ENCODE results near the gene CDSN. TPM values are rescaled to one million over a fixed set of nuclear protein-coding genes. Genes with fewer than 3 reads are reported as not detected.

CDSN gene
- total RNA-seq, 5 donors from 2014 or later (not counting 1 experiment from before 2014, with no cell fraction given) = not detected

DNA sequence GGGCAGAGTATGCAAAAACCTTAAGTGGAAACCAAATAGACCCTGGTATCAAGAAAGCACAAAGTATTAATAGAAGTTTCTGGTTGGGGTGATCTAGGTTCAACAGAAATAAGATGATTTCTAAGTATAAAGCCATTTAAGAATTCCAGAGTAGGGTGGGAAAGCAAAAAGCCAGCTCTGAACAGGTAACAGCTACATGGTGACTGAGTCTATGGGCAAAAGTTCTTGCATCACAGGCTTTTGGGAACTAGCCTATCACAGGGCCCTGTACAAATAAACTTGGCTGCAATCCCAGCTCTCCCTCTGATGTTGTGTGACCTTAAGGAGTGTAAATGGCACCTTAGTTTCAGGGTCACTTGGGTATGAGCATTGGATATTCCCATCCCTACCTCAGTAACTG is 43.7 kb upstream of the CDSN start:
- Histone ChIP-seq H3K9me3 (no peaks in the 10 kb centered on the region), H3K27ac (ENCODE audit: low read length) (no peak overlapping the region), H3K4me1 (ENCODE audit: control insufficient read depth in 1 of 2, extremely low read depth in 1 of 2, insufficient read depth in 2 of 2, low read length in 2 of 2) (peaks cover 3 to 10% of the 10 kb centered on the region in 2 experiments), H3K36me3 (ENCODE audit: control insufficient read depth in 2 of 2, extremely low read depth in 1 of 2, insufficient read depth in 1 of 2, low read length in 1 of 2) (peaks cover 0 to 5% of the 10 kb centered on the region in 2 donors), H3K4me3 (ENCODE audit: control insufficient read depth in 1 of 2, extremely low read depth in 1 of 2, low read length in 1 of 2) (no peak overlapping the region), H3K27me3 (replicated peaks in 1 of 2; ENCODE audit: control insufficient read depth in 2 of 2, extremely low read depth in 1 of 2, insufficient read depth in 2 of 2, low read length in 1 of 2) (no peaks in the 10 kb centered on the region)
- H3K4me1 Mint-ChIP-seq = peaks cover 3 to 18% (median 12%) of the 10 kb centered on the region in 3 donors
- no peaks in the 10 kb centered on the region for H3K36me3 Mint-ChIP-seq
- ATAC-seq (replicated peaks in 1 of 4) = no peak
- no peak overlapping the region for H3K27ac Mint-ChIP-seq
- no peaks in the 10 kb centered on the region for H3K9me3 Mint-ChIP-seq
- DNase-seq = no peak
- no peak overlapping the region for H3K4me3 Mint-ChIP-seq
- CTCF ChIA-PET = no interaction called here
- POLR2A ChIA-PET = no interaction called here
- no peaks in the 10 kb centered on the region for H3K27me3 Mint-ChIP-seq

DNA sequence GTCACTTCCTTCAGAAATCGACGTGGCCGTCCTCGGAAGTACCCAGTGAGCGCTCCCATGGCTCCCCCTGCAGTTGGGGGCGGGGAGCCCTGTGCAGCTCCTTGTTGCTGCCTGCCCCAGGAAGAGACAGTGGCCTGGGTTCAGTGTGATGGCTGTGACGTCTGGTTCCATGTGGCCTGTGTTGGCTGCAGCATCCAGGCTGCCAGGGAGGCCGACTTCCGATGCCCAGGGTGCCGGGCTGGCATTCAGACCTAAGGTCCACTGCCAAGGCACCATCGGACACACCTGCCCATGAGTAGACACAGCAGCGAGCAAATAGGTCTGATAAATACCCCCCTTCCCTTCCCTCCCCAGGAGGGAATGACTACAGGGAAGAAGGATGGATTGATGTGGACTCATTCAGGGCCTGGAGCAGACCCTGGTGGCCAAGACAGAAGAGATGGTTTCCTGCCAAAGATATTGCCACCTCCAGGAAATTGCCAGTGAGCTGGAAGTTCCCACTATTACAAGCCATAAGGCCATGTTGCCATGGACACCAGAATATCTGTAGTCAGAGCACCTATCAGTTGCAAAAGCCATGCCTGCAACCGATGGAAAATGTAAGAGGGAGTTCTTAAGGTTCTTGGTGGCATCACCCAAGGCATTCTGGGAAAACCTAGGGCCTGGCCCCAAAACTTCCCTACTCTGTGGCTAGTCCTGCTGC is 42.4 kb upstream of the CDSN start:
- Mint-ChIP-seq H3K4me3 (no peak overlapping the region), H3K27me3 (no peaks in the 10 kb centered on the region), H3K36me3 (no peaks in the 10 kb centered on the region), H3K4me1 (peaks cover 17 to 29% (median 21%) of the 10 kb centered on the region in 3 donors), H3K27ac (no peak overlapping the region), H3K9me3 (no peaks in the 10 kb centered on the region)
- DNase-seq (no peak), ATAC-seq (replicated peaks in 1 of 4) (no peak)
- CTCF ChIA-PET = no interaction called here
- no peaks in the 10 kb centered on the region for H3K27me3 ChIP-seq (replicated peaks in 1 of 2; ENCODE audit: control insufficient read depth in 2 of 2, extremely low read depth in 1 of 2, insufficient read depth in 2 of 2, low read length in 1 of 2)
- no peak overlapping the region for H3K27ac ChIP-seq (ENCODE audit: low read length)
- no peaks in the 10 kb centered on the region for H3K9me3 ChIP-seq
- POLR2A ChIA-PET = interaction anchor here in 1 of 2 donors (0.6 to 0.8 kb wide), 2 partner anchors 13 to 18 kb away, joined by 3 read pairs; no protein-coding TSS in a partner anchor
- peaks cover 5 to 18% of the 10 kb centered on the region in 2 experiments for H3K4me1 ChIP-seq (ENCODE audit: control insufficient read depth in 1 of 2, extremely low read depth in 1 of 2, insufficient read depth in 2 of 2, low read length in 2 of 2)
- WGBS (ENCODE audit: insufficient coverage) = 95% methylated on average over 10 of the region's 13 CpGs
- H3K4me3 ChIP-seq (ENCODE audit: control insufficient read depth in 1 of 2, extremely low read depth in 1 of 2, low read length in 1 of 2) = no peak overlapping the region
- H3K36me3 ChIP-seq (ENCODE audit: control insufficient read depth in 2 of 2, extremely low read depth in 1 of 2, insufficient read depth in 1 of 2, low read length in 1 of 2) = peaks cover 0 to 5% of the 10 kb centered on the region in 2 donors

DNA sequence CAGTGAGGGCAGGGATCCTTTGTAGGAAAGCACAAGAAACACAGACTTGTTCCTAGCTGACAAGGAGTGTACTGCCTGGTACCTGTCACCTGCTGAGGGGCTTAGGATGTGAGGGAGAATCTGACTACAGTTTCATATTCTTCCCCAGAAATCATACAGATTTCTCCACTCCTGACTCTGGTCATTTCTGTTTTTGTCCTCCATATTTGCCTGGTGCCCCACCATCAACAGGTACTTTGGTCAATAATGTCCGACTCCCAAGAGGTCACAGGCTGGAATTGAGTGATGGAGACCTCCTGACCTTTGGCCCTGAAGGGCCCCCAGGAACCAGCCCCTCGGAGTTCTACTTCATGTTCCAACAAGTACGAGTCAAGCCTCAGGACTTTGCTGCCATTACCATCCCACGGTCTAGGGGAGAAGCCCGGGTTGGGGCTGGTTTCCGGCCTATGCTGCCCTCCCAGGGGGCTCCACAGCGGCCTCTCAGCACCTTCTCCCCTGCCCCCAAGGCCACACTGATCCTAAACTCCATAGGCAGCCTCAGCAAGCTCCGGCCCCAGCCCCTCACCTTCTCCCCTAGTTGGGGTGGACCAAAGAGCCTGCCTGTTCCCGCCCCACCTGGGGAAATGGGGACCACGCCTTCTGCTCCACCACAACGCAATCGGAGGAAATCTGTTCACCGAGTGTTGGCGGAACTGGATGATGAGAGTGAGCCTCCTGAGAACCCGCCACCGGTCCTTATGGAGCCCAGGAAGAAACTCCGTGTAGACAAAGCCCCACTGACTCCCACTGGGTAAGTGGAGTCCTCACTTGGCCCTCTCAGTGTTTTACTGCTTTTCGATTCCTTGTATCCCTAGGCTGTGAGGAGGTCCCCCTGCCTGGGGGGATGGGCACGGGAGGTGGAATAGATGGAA is 41.2 kb upstream of the CDSN start:
- Histone ChIP-seq H3K9me3 (no peaks in the 10 kb centered on the region), H3K27me3 (replicated peaks in 1 of 2; ENCODE audit: control insufficient read depth in 2 of 2, extremely low read depth in 1 of 2, insufficient read depth in 2 of 2, low read length in 1 of 2) (no peaks in the 10 kb centered on the region), H3K4me1 (ENCODE audit: control insufficient read depth in 1 of 2, extremely low read depth in 1 of 2, insufficient read depth in 2 of 2, low read length in 2 of 2) (peaks cover 7 to 23% of the 10 kb centered on the region in 2 experiments), H3K36me3 (ENCODE audit: control insufficient read depth in 2 of 2, extremely low read depth in 1 of 2, insufficient read depth in 1 of 2, low read length in 1 of 2) (peaks cover 0 to 5% of the 10 kb centered on the region in 2 donors), H3K27ac (ENCODE audit: low read length) (no peak overlapping the region), H3K4me3 (ENCODE audit: control insufficient read depth in 1 of 2, extremely low read depth in 1 of 2, low read length in 1 of 2) (no peak overlapping the region)
- ChIA-PET CTCF (no interaction called here), POLR2A (no interaction called here)
- DNase-seq (no peak), ATAC-seq (replicated peaks in 1 of 4) (no peak)
- Mint-ChIP-seq H3K4me1 (peaks cover 24 to 37% (median 27%) of the 10 kb centered on the region in 3 donors), H3K36me3 (no peaks in the 10 kb centered on the region), H3K27me3 (no peaks in the 10 kb centered on the region), H3K4me3 (no peak overlapping the region), H3K27ac (no peak overlapping the region), H3K9me3 (no peaks in the 10 kb centered on the region)
- 96% methylated on average over 17 of the region's 19 CpGs for WGBS (ENCODE audit: insufficient coverage)

DNA sequence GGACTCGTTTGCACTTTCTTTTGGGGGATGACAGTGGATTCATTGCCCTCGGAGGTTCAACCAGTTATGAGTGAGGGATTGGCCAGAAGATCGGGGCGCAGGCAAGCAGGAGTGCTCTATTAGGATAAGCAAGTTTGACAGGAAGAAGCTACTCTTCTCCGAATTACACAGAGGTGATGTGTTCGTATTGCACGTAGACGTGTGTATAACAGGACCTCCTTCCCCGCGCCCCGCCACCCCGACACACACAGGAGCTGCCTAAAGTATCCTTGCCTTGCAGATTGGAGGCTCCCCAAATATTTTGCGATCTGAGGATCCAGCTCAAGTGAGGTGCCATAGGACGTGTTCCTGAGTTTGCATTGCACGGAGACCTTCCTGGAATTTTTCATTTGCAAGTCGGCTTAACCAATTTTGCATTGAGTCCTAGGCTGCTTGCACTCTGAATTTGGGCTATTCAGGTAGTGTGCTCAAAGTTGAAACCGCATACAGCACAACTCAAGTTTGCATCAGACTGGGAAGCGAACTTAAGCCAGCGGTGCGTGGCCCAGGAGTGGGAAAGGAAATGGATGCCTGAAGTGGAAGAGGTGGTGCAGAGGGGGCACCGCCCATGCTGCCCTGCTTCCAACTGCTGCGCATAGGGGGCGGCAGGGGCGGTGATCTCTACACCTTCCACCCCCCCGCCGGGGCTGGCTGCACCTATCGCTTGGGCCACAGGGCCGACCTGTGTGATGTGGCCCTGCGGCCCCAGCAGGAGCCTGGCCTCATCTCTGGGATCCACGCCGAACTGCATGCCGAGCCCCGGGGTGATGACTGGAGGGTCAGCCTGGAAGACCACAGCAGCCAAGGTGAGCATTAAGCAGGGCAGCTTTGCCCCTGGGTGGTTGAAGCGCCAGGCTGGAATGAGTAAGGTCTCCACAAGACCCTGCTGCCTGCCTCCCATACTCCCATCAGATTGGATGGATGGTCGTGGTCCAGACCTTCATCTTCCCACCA is 38.9 kb upstream of the CDSN start:
- Histone ChIP-seq H3K9me3 (no peaks in the 10 kb centered on the region), H3K27ac (ENCODE audit: low read length) (no peak overlapping the region), H3K27me3 (replicated peaks in 1 of 2; ENCODE audit: control insufficient read depth in 2 of 2, extremely low read depth in 1 of 2, insufficient read depth in 2 of 2, low read length in 1 of 2) (no peaks in the 10 kb centered on the region), H3K4me1 (ENCODE audit: control insufficient read depth in 1 of 2, extremely low read depth in 1 of 2, insufficient read depth in 2 of 2, low read length in 2 of 2) (peaks cover 7 to 23% of the 10 kb centered on the region in 2 experiments), H3K4me3 (ENCODE audit: control insufficient read depth in 1 of 2, extremely low read depth in 1 of 2, low read length in 1 of 2) (peak overlapping the region; percentile 70 to 93), H3K36me3 (ENCODE audit: control insufficient read depth in 2 of 2, extremely low read depth in 1 of 2, insufficient read depth in 1 of 2, low read length in 1 of 2) (peaks cover 0 to 7% of the 10 kb centered on the region in 2 donors)
- 25% methylated on average over 21 of the region's 35 CpGs for WGBS (ENCODE audit: insufficient coverage)
- peak in 12 of 35 experiments; percentile 6 to 39 (median 19) for DNase-seq
- Mint-ChIP-seq H3K4me3 (peak overlapping the region; percentile 82 to 90 (median 88)), H3K27me3 (no peaks in the 10 kb centered on the region), H3K4me1 (peaks cover 24 to 32% (median 27%) of the 10 kb centered on the region in 3 donors), H3K9me3 (no peaks in the 10 kb centered on the region), H3K27ac (peak overlapping the region; percentile 68 to 84), H3K36me3 (peaks cover 15% of the 10 kb centered on the region)
- CTCF ChIA-PET = interaction anchor here in 1 of 2 donors (0.8 to 1.9 kb wide), 5 partner anchors 11 to 1018 kb away, joined by 3 to 10 read pairs (median 6); no protein-coding TSS in a partner anchor
- POLR2A ChIA-PET = interaction anchor here in 1 of 2 donors (0.7 kb wide), 1 partner anchor 38 kb away, joined by 3 read pairs; no protein-coding TSS in a partner anchor
- peak in 1 of 4 experiments; percentile 1 for ATAC-seq (replicated peaks in 1 of 4)

DNA sequence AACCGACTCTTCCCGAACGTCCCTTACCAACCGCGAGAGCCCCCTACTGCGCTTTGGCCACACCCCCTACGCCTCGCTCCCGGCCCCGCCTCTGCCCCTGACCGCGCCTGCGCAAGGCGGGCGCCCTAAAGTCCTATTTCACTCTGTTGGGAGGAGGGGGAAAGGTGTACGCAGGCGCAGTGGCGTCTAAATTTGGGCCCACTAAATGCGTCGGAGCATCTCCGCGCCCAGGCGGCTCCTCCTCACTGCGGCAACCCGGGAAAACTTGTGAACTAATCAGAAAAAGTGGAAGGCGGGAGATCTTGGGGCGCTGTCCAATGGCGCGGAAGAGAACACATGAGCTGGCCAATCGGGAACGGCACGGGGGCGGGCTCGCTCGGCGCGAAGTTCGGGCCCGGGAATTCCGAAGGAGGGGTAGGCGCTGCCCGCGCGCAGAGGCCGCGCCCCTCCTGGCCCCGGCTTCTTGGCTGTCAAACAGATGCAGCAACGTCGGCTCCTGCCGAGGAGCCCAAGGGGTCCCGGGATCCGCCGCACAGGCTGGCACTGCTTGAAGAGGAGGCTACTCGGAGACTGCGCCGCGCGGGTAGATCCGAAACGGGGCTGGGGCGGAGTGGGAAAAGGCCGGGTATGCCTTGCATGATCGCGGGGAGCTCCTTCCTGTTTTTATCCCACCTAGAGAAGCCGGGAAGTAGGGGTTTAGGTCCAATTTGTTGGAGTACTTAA is 38.1 kb upstream of the CDSN start, which contains the start of gene TCF19:
Gene TCF19, plus strand, starts transcription at position 450 of the 723 bp plus-strand sequence. CDS start 881 bp downstream, outside the sequence.
- H3K4me1 ChIP-seq (ENCODE audit: control insufficient read depth in 1 of 2, extremely low read depth in 1 of 2, insufficient read depth in 2 of 2, low read length in 2 of 2) = peaks cover 7 to 23% of the 10 kb centered on the region in 2 experiments
- DNase-seq (peak; percentile 97 to 100 (median 98)), ATAC-seq (replicated peaks in 1 of 4) (peak; percentile 93 to 95 (median 95))
- H3K36me3 Mint-ChIP-seq = peaks cover 15% of the 10 kb centered on the region
- H3K27ac Mint-ChIP-seq = peak within 1 kb of the TSS; percentile 77 to 84
- H3K27me3 ChIP-seq (replicated peaks in 1 of 2; ENCODE audit: control insufficient read depth in 2 of 2, extremely low read depth in 1 of 2, insufficient read depth in 2 of 2, low read length in 1 of 2) = no peaks in the 10 kb centered on the region
- ChIA-PET CTCF (interaction anchor here in 1 of 2 donors (0.8 to 1.9 kb wide), 5 partner anchors 10 to 1019 kb away, joined by 3 to 10 read pairs (median 6); no protein-coding TSS in a partner anchor), POLR2A (interaction anchor here in 1 of 2 donors (0.7 kb wide), 1 partner anchor 38 kb away, joined by 3 read pairs; no protein-coding TSS in a partner anchor)
- peak within 1 kb of the TSS; percentile 77 for H3K27ac ChIP-seq (ENCODE audit: low read length)
- no peaks in the 10 kb centered on the region for H3K9me3 Mint-ChIP-seq
- H3K4me3 ChIP-seq (ENCODE audit: control insufficient read depth in 1 of 2, extremely low read depth in 1 of 2, low read length in 1 of 2) = peak within 1 kb of the TSS; percentile 70 to 93
- peaks cover 0 to 7% of the 10 kb centered on the region in 2 donors for H3K36me3 ChIP-seq (ENCODE audit: control insufficient read depth in 2 of 2, extremely low read depth in 1 of 2, insufficient read depth in 1 of 2, low read length in 1 of 2)
- H3K9me3 ChIP-seq = no peaks in the 10 kb centered on the region
- H3K4me1 Mint-ChIP-seq = peaks cover 24 to 32% (median 27%) of the 10 kb centered on the region in 3 donors
- peak within 1 kb of the TSS; percentile 82 to 90 (median 88) for H3K4me3 Mint-ChIP-seq
- WGBS (ENCODE audit: insufficient coverage) = under 1% methylated on average over 50 of the region's 65 CpGs
- no peaks in the 10 kb centered on the region for H3K27me3 Mint-ChIP-seq

Measured in T-cell (primary cell).